PFSK-1 (cell line): ENCODE measurements around the gene CAMTA1.

Source experiments
- FOXP2 ChIP-seq: optimal IDR thresholded peaks from 2 replicates; pipeline ENCODE3; 2011; ENCODE audit warnings: borderline replicate concordance, control low read depth, inconsistent platforms; ENCODE audit not compliant: insufficient read depth; ENCODE audit errors: extremely low read length, extremely low read depth
- POLR2AphosphoS5 ChIP-seq: IDR thresholded peaks from 2 replicates; pipeline ENCODE4 v1.6.1; 2012; ENCODE audit warnings: low read depth, mild to moderate bottlenecking, control low read depth, low read length, moderate library complexity
- REST ChIP-seq, 2 experiments: IDR thresholded peaks; 2 replicates each; pipeline versions ENCODE4 v1.6.1 to v1.8.0; 2011 to 2012; ENCODE audit warnings: low read depth in 2 of 2, low read length in 2 of 2, control low read depth in 1 of 2, inconsistent platforms in 1 of 2, mild to moderate bottlenecking in 1 of 2, moderate library complexity in 1 of 2; ENCODE audit not compliant: insufficient read depth in 1 of 2
- SIN3A ChIP-seq: IDR thresholded peaks from 2 replicates; pipeline ENCODE4 v1.6.1; 2012; ENCODE audit warnings: mild to moderate bottlenecking, low read length, moderate library complexity, borderline replicate concordance; ENCODE audit not compliant: insufficient read depth
- TAF1 ChIP-seq: IDR thresholded peaks from 2 replicates; pipeline ENCODE4 v1.6.1; 2012; ENCODE audit warnings: low read length, control low read depth, borderline replicate concordance; ENCODE audit not compliant: insufficient read depth

Gene CAMTA1

GRCh38 chr1:7505094-7505770, 720.0 kb downstream of the CAMTA1 start:
- TF ChIP-seq REST (IDR thresholded peaks at IDR 0.05; ENCODE audit: insufficient read depth in 1 of 2, low read depth in 2 of 2, low read length in 2 of 2) (no peak), TAF1 (no peak), FOXP2 (no peak), SIN3A (no peak), POLR2AphosphoS5 (no peak)

GRCh38 chr1:7505771-7506453, 720.7 kb downstream of the CAMTA1 start:
- TF ChIP-seq TAF1 (no peak), POLR2AphosphoS5 (no peak), FOXP2 (no peak), REST (IDR thresholded peaks at IDR 0.05; ENCODE audit: insufficient read depth in 1 of 2, low read depth in 2 of 2, low read length in 2 of 2) (no peak)

- no peak for TF ChIP-seq REST (IDR thresholded peaks at IDR 0.05; ENCODE audit: insufficient read depth in 1 of 2, low read depth in 2 of 2, low read length in 2 of 2)
These were observed 721.4 kb downstream of the CAMTA1 start for GRCh38 chr1:7506454-7507284.

- TF ChIP-seq FOXP2 (no peak), POLR2AphosphoS5 (no peak), REST (IDR thresholded peaks at IDR 0.05; ENCODE audit: insufficient read depth in 1 of 2, low read depth in 2 of 2, low read length in 2 of 2) (no peak), SIN3A (no peak), TAF1 (no peak)
These were observed 722.2 kb downstream of the CAMTA1 start for GRCh38 chr1:7507285-7508019.
